ENCODE results near the gene FYCO1.

DNA sequence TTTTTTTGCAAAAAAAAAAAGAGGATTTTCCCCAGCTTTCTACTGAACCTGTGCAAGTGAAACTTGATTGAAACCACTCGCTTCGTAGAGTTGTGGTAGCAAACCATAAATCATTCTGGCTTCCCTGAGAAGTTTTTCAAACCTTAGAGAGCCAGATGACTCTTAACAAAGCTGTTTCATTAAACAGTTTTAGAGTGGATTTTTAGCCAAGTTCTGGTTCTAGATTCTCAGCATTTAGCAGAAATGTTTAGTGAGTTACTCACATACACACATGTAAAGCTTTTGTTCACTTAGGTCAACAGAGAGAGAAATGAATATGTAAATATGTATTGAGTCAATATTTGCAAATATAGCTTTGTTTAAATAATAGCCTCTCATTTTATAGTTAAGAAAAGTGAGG lies 127.4 kb downstream of the FYCO1 start:
- no peak for TF ChIP-seq BHLHE40 (IDR thresholded peaks at IDR 0.05; ENCODE audit: borderline replicate concordance)
- no peak for TF ChIP-seq TARDBP (IDR thresholded peaks at IDR 0.05)
- TF ChIP-seq ELF4 (IDR thresholded peaks at IDR 0.05) = no peak
- TF ChIP-seq FOXK2 (IDR thresholded peaks at IDR 0.05) = no peak
- no peak for TF ChIP-seq HDGF (IDR thresholded peaks at IDR 0.05; ENCODE audit: borderline replicate concordance)
- no peak for TF ChIP-seq FOXM1 (IDR thresholded peaks at IDR 0.05; ENCODE audit: borderline replicate concordance)
- TF ChIP-seq LEF1 (IDR thresholded peaks at IDR 0.05; ENCODE audit: borderline replicate concordance) = no peak
- no peak for TF ChIP-seq SP1 (IDR thresholded peaks at IDR 0.05)
- no peak for TF ChIP-seq ARNT (IDR thresholded peaks at IDR 0.05)
- no peak for TF ChIP-seq NFRKB (IDR thresholded peaks at IDR 0.05)
- TF ChIP-seq ZNF384 (IDR thresholded peaks at IDR 0.05) = no peak
- TF ChIP-seq SUZ12 (IDR thresholded peaks at IDR 0.05) = no peak
